Cortex of kidney (tissue), 1 donor: Measurements from ENCODE around the gene OR52I1.

Experiments
- DNase-seq: peaks from one replicate; lab custom pipeline; 2025; lab: John Stamatoyannopoulos, UW

Gene OR52I1

GRCh38 chr11:4611986-4612385, 18.1 kb downstream of the OR52I1 start:
- DNase-seq, result no peak

GRCh38 chr11:4615856-4616444, 22.1 kb downstream of the OR52I1 start:
- DNase-seq, result no peak

- DNase-seq, result no peak
Measured at GRCh38 chr11:4619514-4619913, 25.7 kb downstream of the OR52I1 start.

- no peak for DNase-seq
Measured at GRCh38 chr11:4626207-4627099, 32.6 kb downstream of the OR52I1 start.

GRCh38 chr11:4636136-4636535, 42.3 kb downstream of the OR52I1 start:
- no peak for DNase-seq

GRCh38 chr11:4636962-4637661, 43.3 kb downstream of the OR52I1 start, which contains the start of gene OR51D1:
TSS of gene OR51D1 (plus strand) at chr11:4637477. CDS start at chr11:4639791, 2,314 bp downstream.
- DNase-seq, result no peak

GRCh38 chr11:4637662-4638047, 43.8 kb downstream of the OR52I1 start:
- DNase-seq, result no peak

GRCh38 chr11:4639931-4640330, 46.1 kb downstream of the OR52I1 start:
- DNase-seq, result no peak

GRCh38 chr11:4641501-4641900, 47.7 kb downstream of the OR52I1 start:
- DNase-seq, result no peak

GRCh38 chr11:4642043-4642442, 48.2 kb downstream of the OR52I1 start:
- DNase-seq, result no peak

GRCh38 chr11:4643076-4643475, 49.2 kb downstream of the OR52I1 start:
- DNase-seq, result no peak

GRCh38 chr11:4643682-4644081, 49.8 kb downstream of the OR52I1 start, which contains the start of gene OR51E1:
TSS of gene OR51E1 (plus strand) at chr11:4643982. CDS start at chr11:4652527, 8,545 bp downstream.
- DNase-seq, result no peak

- no peak for DNase-seq
Measured at GRCh38 chr11:4644233-4644632, 50.4 kb downstream of the OR52I1 start.
